ENCODE results near the gene OTUB2.

DNA sequence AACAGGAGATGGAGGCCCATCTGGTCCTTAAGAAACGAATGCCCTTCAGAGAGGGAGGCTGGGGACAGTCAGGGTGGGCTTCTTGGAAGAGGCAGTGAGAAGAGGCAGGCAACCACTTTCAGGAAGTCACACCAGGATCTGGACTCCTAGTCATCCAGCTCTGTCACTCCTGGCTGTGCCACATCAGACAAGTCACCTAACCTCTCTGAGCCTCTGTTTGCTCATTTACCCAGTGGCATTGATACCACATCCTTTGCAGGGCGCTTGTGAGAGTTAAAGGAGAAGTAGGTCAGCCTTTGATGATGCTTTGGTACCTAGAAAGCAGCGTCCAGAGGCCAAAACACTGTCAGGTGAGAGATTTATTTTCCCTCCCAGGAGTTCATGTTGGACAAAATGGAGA lies 17.9 kb upstream of the OTUB2 start:
- TF ChIP-seq CTCF (IDR thresholded peaks at IDR 0.05), result no peak
- no peak for TF ChIP-seq POLR2A (IDR thresholded peaks at IDR 0.05; ENCODE audit: low read depth)
- TF ChIP-seq EP300 (IDR thresholded peaks at IDR 0.05), result no peak
- TF ChIP-seq POLR2AphosphoS5 (IDR thresholded peaks at IDR 0.05), result no peak
